GM18499 (cell line): ENCODE results near the gene CUL4A.
"Not testable (repeated sequence)": the region's sequence is repeated elsewhere in the genome, so short reads cannot be mapped to it uniquely, and the experiment has no call there.

ENCODE experiments used
- ATAC-seq: cut with Tn5 transposase; IDR thresholded peaks from one replicate; pipeline ENCODE4 v1.9.1; 2021; ENCODE audit warnings: moderate number of reproducible peaks; ENCODE audit not compliant: insufficient read depth, unreplicated experiment

Gene CUL4A

GRCh38 chr13:113209336-113209758 is at the start of gene CUL4A:
Gene CUL4A, plus strand, starts transcription at chr13:113209613. Its CDS starts 15 bp downstream, at chr13:113209628.
- peak; percentile 8 for ATAC-seq

- ATAC-seq: no peak
These were observed 49.7 kb upstream of the CUL4A start for GRCh38 chr13:113159701-113160100.

- no peak for ATAC-seq
These were observed 48.4 kb upstream of the CUL4A start for GRCh38 chr13:113160983-113161382.

- no peak for ATAC-seq
These were observed 48.0 kb upstream of the CUL4A start for GRCh38 chr13:113161433-113161832.

GRCh38 chr13:113161975-113162374 is 47.4 kb upstream of the CUL4A start:
- ATAC-seq: not testable (repeated sequence)

- no peak for ATAC-seq
These were observed 46.4 kb upstream of the CUL4A start for GRCh38 chr13:113162783-113163685.

- ATAC-seq: no peak
These were observed 44.9 kb upstream of the CUL4A start for GRCh38 chr13:113164492-113164891.

GRCh38 chr13:113166266-113166665 is 43.1 kb upstream of the CUL4A start:
- ATAC-seq: no peak

GRCh38 chr13:113166681-113167080 is 42.7 kb upstream of the CUL4A start:
- ATAC-seq: no peak

GRCh38 chr13:113167155-113167554 is 42.3 kb upstream of the CUL4A start:
- ATAC-seq: no peak

- no peak for ATAC-seq
These were observed 41.8 kb upstream of the CUL4A start for GRCh38 chr13:113167575-113167974.

GRCh38 chr13:113168211-113168610 is 41.2 kb upstream of the CUL4A start:
- no peak for ATAC-seq

- ATAC-seq: no peak
These were observed 39.8 kb upstream of the CUL4A start for GRCh38 chr13:113169277-113170272.

GRCh38 chr13:113170511-113170910 is 38.9 kb upstream of the CUL4A start:
- no peak for ATAC-seq

GRCh38 chr13:113171250-113172125 is 37.9 kb upstream of the CUL4A start:
- ATAC-seq: no peak

- ATAC-seq: no peak
These were observed 36.9 kb upstream of the CUL4A start for GRCh38 chr13:113172419-113172926.

GRCh38 chr13:113176280-113176679 is 33.1 kb upstream of the CUL4A start:
- no peak for ATAC-seq

- no peak for ATAC-seq
These were observed 32.6 kb upstream of the CUL4A start for GRCh38 chr13:113176822-113177221.

GRCh38 chr13:113178070-113178895 is 31.1 kb upstream of the CUL4A start:
- ATAC-seq: no peak
